Activated naive CD8-positive, alpha-beta T cell treated with anti-CD3 and anti-CD28 coated beads, Interleukin-2, amount 10 ng/mL, durations not matched to agents 7 days and 5 days (primary cell): Measurements from ENCODE around the gene RGS7. TPM values are rescaled to one million over a fixed set of nuclear protein-coding genes. Genes with fewer than 3 reads are reported as not detected.
A peak's percentile ranks its signal among the peaks of the same experiment; 100 is the strongest.
"Not testable (repeated sequence)": the region's sequence is repeated elsewhere in the genome, so short reads cannot be mapped to it uniquely, and the experiment has no call there.

Experiments used
- ATAC-seq: fragments of 150-1000 bp; cut with Tn5 transposase; one replicate; pipeline ENCODE4 v1.10.0; 2021; ENCODE audit warnings: low read depth, moderate library complexity
- POLR2A ChIA-PET: fragments of 350-600 bp; sonication (Branson Sonifier 250); formaldehyde crosslinking; loops from one replicate; lab custom pipeline; 2021; ENCODE audit warnings: antibody characterized with exemption; lab: Charles Lee
- DNase-seq: peaks from one replicate; pipeline ENCODE4 v3.0.0; 2021
- H3K27ac Mint-ChIP-seq: one replicate; pipeline ENCODE4 v1.8.0; 2022; ENCODE audit warnings: mild to moderate bottlenecking, mixed read lengths
- H3K27me3 Mint-ChIP-seq: one replicate; pipeline ENCODE4 v1.8.0; 2022; ENCODE audit warnings: mild to moderate bottlenecking, moderate library complexity, mixed read lengths
- H3K36me3 Mint-ChIP-seq: one replicate; pipeline ENCODE4 v1.8.0; 2021; ENCODE audit warnings: mild to moderate bottlenecking, mixed read lengths
- H3K4me1 Mint-ChIP-seq: one replicate; pipeline ENCODE4 v1.8.0; 2021; ENCODE audit warnings: mixed read lengths
- H3K4me3 Mint-ChIP-seq: one replicate; pipeline ENCODE4 v1.8.0; 2022; ENCODE audit warnings: mild to moderate bottlenecking, moderate library complexity, mixed read lengths
- H3K9me3 Mint-ChIP-seq: one replicate; pipeline ENCODE4 v1.8.0; 2021; ENCODE audit warnings: mixed read lengths
- total RNA-seq, 2 experiments: library from RNA; stranded (reverse); gene quantifications; one replicate each; pipeline ENCODE4 v1.2.3, GENCODE V29; 2021

The RGS7 gene
- total RNA-seq, 2 experiments from 2014 or later, result not detected

- ATAC-seq (no peak), DNase-seq (peak; percentile 35)
- H3K9me3 Mint-ChIP-seq, result peaks cover 1% of the 10 kb centered on the region
- POLR2A ChIA-PET, result no interaction called here
- H3K4me1 Mint-ChIP-seq, result no peaks in the 10 kb centered on the region
- no peaks in the 10 kb centered on the region for H3K36me3 Mint-ChIP-seq
- H3K27me3 Mint-ChIP-seq, result no peaks in the 10 kb centered on the region
- H3K27ac Mint-ChIP-seq, result no peak overlapping the region
- H3K4me3 Mint-ChIP-seq, result no peak overlapping the region
Measured at GRCh38 chr1:241323514-241324195, 33.4 kb downstream of the RGS7 start.

GRCh38 chr1:241317676-241318075 lies 39.3 kb downstream of the RGS7 start:
- H3K27me3 Mint-ChIP-seq, result no peaks in the 10 kb centered on the region
- H3K36me3 Mint-ChIP-seq, result no peaks in the 10 kb centered on the region
- no peak for DNase-seq
- no peaks in the 10 kb centered on the region for H3K9me3 Mint-ChIP-seq
- H3K27ac Mint-ChIP-seq, result no peak overlapping the region
- ATAC-seq, result no peak
- POLR2A ChIA-PET, result no interaction called here
- H3K4me1 Mint-ChIP-seq, result no peaks in the 10 kb centered on the region
- H3K4me3 Mint-ChIP-seq, result no peak overlapping the region

- ATAC-seq (no peak), DNase-seq (no peak)
- no peaks in the 10 kb centered on the region for H3K9me3 Mint-ChIP-seq
- no peaks in the 10 kb centered on the region for H3K4me1 Mint-ChIP-seq
- H3K36me3 Mint-ChIP-seq, result no peaks in the 10 kb centered on the region
- H3K27me3 Mint-ChIP-seq, result no peaks in the 10 kb centered on the region
- H3K27ac Mint-ChIP-seq, result no peak overlapping the region
- H3K4me3 Mint-ChIP-seq, result no peak overlapping the region
- POLR2A ChIA-PET, result no interaction called here
Measured at GRCh38 chr1:241316372-241316771, 40.6 kb downstream of the RGS7 start.

GRCh38 chr1:241311056-241311746 lies 45.8 kb downstream of the RGS7 start:
- H3K9me3 Mint-ChIP-seq, result peaks cover 2% of the 10 kb centered on the region
- no peaks in the 10 kb centered on the region for H3K36me3 Mint-ChIP-seq
- ATAC-seq, result no peak
- no peak overlapping the region for H3K4me3 Mint-ChIP-seq
- no peaks in the 10 kb centered on the region for H3K4me1 Mint-ChIP-seq
- no peak for DNase-seq
- no peak overlapping the region for H3K27ac Mint-ChIP-seq
- no peaks in the 10 kb centered on the region for H3K27me3 Mint-ChIP-seq
- POLR2A ChIA-PET, result no interaction called here

GRCh38 chr1:241310451-241310850 lies 46.6 kb downstream of the RGS7 start:
- no peak for ATAC-seq
- Mint-ChIP-seq H3K9me3 (peaks cover 2% of the 10 kb centered on the region), H3K36me3 (no peaks in the 10 kb centered on the region), H3K27ac (no peak overlapping the region), H3K27me3 (no peaks in the 10 kb centered on the region), H3K4me1 (no peaks in the 10 kb centered on the region), H3K4me3 (no peak overlapping the region)
- POLR2A ChIA-PET, result no interaction called here
- DNase-seq, result no peak

- POLR2A ChIA-PET, result no interaction called here
- ATAC-seq, result no peak
Measured at GRCh38 chr1:241309651-241310050, 47.4 kb downstream of the RGS7 start.

GRCh38 chr1:241308471-241308870 lies 48.5 kb downstream of the RGS7 start:
- H3K4me1 Mint-ChIP-seq, result no peaks in the 10 kb centered on the region
- H3K4me3 Mint-ChIP-seq, result no peak overlapping the region
- H3K9me3 Mint-ChIP-seq, result peaks cover 2% of the 10 kb centered on the region
- no peaks in the 10 kb centered on the region for H3K27me3 Mint-ChIP-seq
- no peaks in the 10 kb centered on the region for H3K36me3 Mint-ChIP-seq
- POLR2A ChIA-PET, result no interaction called here
- no peak for DNase-seq
- no peak overlapping the region for H3K27ac Mint-ChIP-seq
- ATAC-seq, result no peak

More at GRCh38 chr1:241309651-241310050, 47.4 kb downstream of the RGS7 start:
- no peak for DNase-seq
- Mint-ChIP-seq H3K36me3 (no peaks in the 10 kb centered on the region), H3K4me3 (no peak overlapping the region), H3K27me3 (no peaks in the 10 kb centered on the region), H3K27ac (no peak overlapping the region), H3K9me3 (peaks cover 2% of the 10 kb centered on the region), H3K4me1 (no peaks in the 10 kb centered on the region)

- H3K9me3 Mint-ChIP-seq, result peaks cover 2% of the 10 kb centered on the region
- ATAC-seq (no peak), DNase-seq (no peak)
- no peak overlapping the region for H3K4me3 Mint-ChIP-seq
- POLR2A ChIA-PET, result no interaction called here
- no peaks in the 10 kb centered on the region for H3K36me3 Mint-ChIP-seq
- H3K27me3 Mint-ChIP-seq, result no peaks in the 10 kb centered on the region
- H3K27ac Mint-ChIP-seq, result no peak overlapping the region
- H3K4me1 Mint-ChIP-seq, result no peaks in the 10 kb centered on the region
Measured at GRCh38 chr1:241308011-241308410, 49.0 kb downstream of the RGS7 start.

GRCh38 chr1:241306125-241306790 lies 50.7 kb downstream of the RGS7 start:
- H3K27me3 Mint-ChIP-seq, result no peaks in the 10 kb centered on the region
- H3K4me3 Mint-ChIP-seq, result no peak overlapping the region
- no peaks in the 10 kb centered on the region for H3K36me3 Mint-ChIP-seq
- POLR2A ChIA-PET, result no interaction called here
- H3K9me3 Mint-ChIP-seq, result peaks cover 5% of the 10 kb centered on the region
- ATAC-seq (no peak), DNase-seq (no peak)
- H3K4me1 Mint-ChIP-seq, result no peaks in the 10 kb centered on the region
- H3K27ac Mint-ChIP-seq, result no peak overlapping the region

- POLR2A ChIA-PET, H3K36me3 Mint-ChIP-seq, H3K27me3 Mint-ChIP-seq, DNase-seq, H3K9me3 Mint-ChIP-seq, H3K27ac Mint-ChIP-seq, H3K4me1 Mint-ChIP-seq, H3K4me3 Mint-ChIP-seq, ATAC-seq: not testable (repeated sequence)
Measured at GRCh38 chr1:241302024-241302423, 55.0 kb downstream of the RGS7 start.

GRCh38 chr1:241299347-241299746 lies 57.7 kb downstream of the RGS7 start:
- DNase-seq (no peak), ATAC-seq (no peak)
- Mint-ChIP-seq H3K9me3 (peaks cover 3% of the 10 kb centered on the region), H3K27ac (no peak overlapping the region), H3K4me1 (no peaks in the 10 kb centered on the region), H3K27me3 (no peaks in the 10 kb centered on the region), H3K4me3 (no peak overlapping the region), H3K36me3 (no peaks in the 10 kb centered on the region)
- POLR2A ChIA-PET, result no interaction called here

GRCh38 chr1:241292973-241293372 lies 64.0 kb downstream of the RGS7 start:
- Mint-ChIP-seq H3K4me1 (no peaks in the 10 kb centered on the region), H3K36me3 (no peaks in the 10 kb centered on the region), H3K4me3 (no peak overlapping the region), H3K27me3 (no peaks in the 10 kb centered on the region), H3K9me3 (peaks cover 4% of the 10 kb centered on the region), H3K27ac (no peak overlapping the region)
- POLR2A ChIA-PET, result no interaction called here
- DNase-seq (no peak), ATAC-seq (no peak)

GRCh38 chr1:241291548-241291947 lies 65.5 kb downstream of the RGS7 start:
- H3K27ac Mint-ChIP-seq, H3K27me3 Mint-ChIP-seq, DNase-seq, H3K36me3 Mint-ChIP-seq, ATAC-seq, H3K4me1 Mint-ChIP-seq, H3K4me3 Mint-ChIP-seq, H3K9me3 Mint-ChIP-seq, POLR2A ChIA-PET: not testable (repeated sequence)

- no peaks in the 10 kb centered on the region for H3K4me1 Mint-ChIP-seq
- peaks cover 15% of the 10 kb centered on the region for H3K9me3 Mint-ChIP-seq
- no peaks in the 10 kb centered on the region for H3K27me3 Mint-ChIP-seq
- no peak overlapping the region for H3K4me3 Mint-ChIP-seq
- POLR2A ChIA-PET, result no interaction called here
- no peak for ATAC-seq
- H3K36me3 Mint-ChIP-seq, result no peaks in the 10 kb centered on the region
- no peak overlapping the region for H3K27ac Mint-ChIP-seq
- DNase-seq, result no peak
Measured at GRCh38 chr1:241286486-241286885, 70.5 kb downstream of the RGS7 start.
